IMR-90 (cell line): ENCODE data around the gene MMP12.

Experiments
- FOS ChIP-seq: fragments of 150-350 bp; IDR thresholded peaks from 2 replicates; pipeline ENCODE4 v1.6.1; 2016; ENCODE audit warnings: low read depth, low read length
- MAZ ChIP-seq: IDR thresholded peaks from 2 replicates; pipeline ENCODE4 v1.6.1; 2012; ENCODE audit warnings: low read depth, mild to moderate bottlenecking, low read length, improper control_type of control experiment, moderate library complexity, borderline replicate concordance
- NFE2L2 ChIP-seq: fragments of 150-350 bp; IDR thresholded peaks from 2 replicates; pipeline ENCODE4 v1.6.1; 2016; ENCODE audit warnings: low read depth, mild to moderate bottlenecking, low read length
- POLR2A ChIP-seq: IDR thresholded peaks from 2 replicates; pipeline ENCODE4 v1.6.1; 2012; ENCODE audit warnings: mild to moderate bottlenecking, low read depth, low read length
- RCOR1 ChIP-seq: IDR thresholded peaks from 2 replicates; pipeline ENCODE4 v1.6.1; 2012; ENCODE audit warnings: mild to moderate bottlenecking, low read length, improper control_type of control experiment; ENCODE audit not compliant: insufficient replicate concordance
- SMC3 ChIP-seq: fragments of 150-350 bp; IDR thresholded peaks from 2 replicates; pipeline ENCODE4 v1.6.1; 2016; ENCODE audit warnings: low read depth, mild to moderate bottlenecking, antibody characterized with exemption, low read length, moderate library complexity
- TF ChIP-seq, protein P1 (sequence below): conservative IDR thresholded peaks from 2 replicates; pipeline ENCODE4 v1.5.1; 2012; ENCODE audit warnings: mild to moderate bottlenecking, low read depth, low read length, improper control_type of control experiment

DNA sequence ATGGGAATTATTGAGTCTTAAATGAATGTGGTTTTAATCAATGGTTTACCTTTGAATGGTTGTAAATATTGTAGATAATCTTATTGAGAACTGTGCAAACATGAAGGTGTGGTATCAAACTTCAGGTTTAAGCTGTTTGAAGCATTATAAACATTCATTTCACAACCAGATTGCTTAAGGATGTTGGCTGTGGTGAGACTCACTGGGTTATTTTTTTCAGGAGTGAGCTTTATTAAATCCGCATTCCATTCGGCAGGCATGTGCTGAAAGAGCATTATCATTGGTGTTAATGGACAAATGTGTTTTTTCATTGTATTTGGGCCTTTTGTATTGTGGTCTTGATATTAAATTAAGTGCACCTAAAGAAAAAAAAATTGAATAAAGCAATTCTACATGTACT is 41.1 kb downstream of the MMP12 start:
- TF ChIP-seq, protein P1, sequence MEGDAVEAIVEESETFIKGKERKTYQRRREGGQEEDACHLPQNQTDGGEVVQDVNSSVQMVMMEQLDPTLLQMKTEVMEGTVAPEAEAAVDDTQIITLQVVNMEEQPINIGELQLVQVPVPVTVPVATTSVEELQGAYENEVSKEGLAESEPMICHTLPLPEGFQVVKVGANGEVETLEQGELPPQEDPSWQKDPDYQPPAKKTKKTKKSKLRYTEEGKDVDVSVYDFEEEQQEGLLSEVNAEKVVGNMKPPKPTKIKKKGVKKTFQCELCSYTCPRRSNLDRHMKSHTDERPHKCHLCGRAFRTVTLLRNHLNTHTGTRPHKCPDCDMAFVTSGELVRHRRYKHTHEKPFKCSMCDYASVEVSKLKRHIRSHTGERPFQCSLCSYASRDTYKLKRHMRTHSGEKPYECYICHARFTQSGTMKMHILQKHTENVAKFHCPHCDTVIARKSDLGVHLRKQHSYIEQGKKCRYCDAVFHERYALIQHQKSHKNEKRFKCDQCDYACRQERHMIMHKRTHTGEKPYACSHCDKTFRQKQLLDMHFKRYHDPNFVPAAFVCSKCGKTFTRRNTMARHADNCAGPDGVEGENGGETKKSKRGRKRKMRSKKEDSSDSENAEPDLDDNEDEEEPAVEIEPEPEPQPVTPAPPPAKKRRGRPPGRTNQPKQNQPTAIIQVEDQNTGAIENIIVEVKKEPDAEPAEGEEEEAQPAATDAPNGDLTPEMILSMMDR: no peak
- TF ChIP-seq NFE2L2 (no peak), SMC3 (no peak), POLR2A (no peak), RCOR1 (no peak), MAZ (no peak), FOS (no peak)
